Effector memory CD4-positive, alpha-beta T cell (primary cell): ENCODE measurements around the gene ANO7.

ENCODE experiments used
- DNase-seq, 3 donors: peaks; one replicate each; pipeline ENCODE4 v3.0.0-alpha.2; 2020
- H3K27ac ChIP-seq: 2 replicates; pipeline ENCODE4 v1.7.0; 2013; ENCODE audit warnings: mild to moderate bottlenecking, low read length, moderate library complexity; ENCODE audit not compliant: insufficient read depth, poor library complexity, severe bottlenecking
- H3K27me3 ChIP-seq: replicated peaks from 2 replicates; pipeline ENCODE4 v1.7.0; 2013; ENCODE audit warnings: mild to moderate bottlenecking, low read length; ENCODE audit not compliant: insufficient read depth, control insufficient read depth, poor library complexity, severe bottlenecking
- H3K36me3 ChIP-seq: 2 replicates; pipeline ENCODE4 v1.7.0; 2013; ENCODE audit warnings: mild to moderate bottlenecking, low read length, moderate library complexity; ENCODE audit not compliant: control insufficient read depth, insufficient read depth
- H3K4me1 ChIP-seq: 2 replicates; pipeline ENCODE4 v1.7.0; 2013; ENCODE audit warnings: low read length, mild to moderate bottlenecking; ENCODE audit not compliant: control insufficient read depth, insufficient read depth, poor library complexity, severe bottlenecking
- H3K4me3 ChIP-seq: 2 replicates; pipeline ENCODE4 v1.7.0; 2013; ENCODE audit warnings: low read length, low read depth, mild to moderate bottlenecking; ENCODE audit not compliant: insufficient read depth, poor library complexity, severe bottlenecking
- H3K9me3 ChIP-seq: 2 replicates; pipeline ENCODE4 v1.7.0; 2013; ENCODE audit warnings: mild to moderate bottlenecking, low read length, moderate library complexity; ENCODE audit not compliant: control insufficient read depth

The ANO7 gene

GRCh38 chr2:241207151-241207550, 18.7 kb downstream of the ANO7 start:
- no peak for DNase-seq
- no peak overlapping the region for H3K4me3 ChIP-seq
- no peak overlapping the region for H3K27ac ChIP-seq
- no peaks in the 10 kb centered on the region for H3K4me1 ChIP-seq
- no peaks in the 10 kb centered on the region for H3K27me3 ChIP-seq
- H3K36me3 ChIP-seq: no peaks in the 10 kb centered on the region
- H3K9me3 ChIP-seq: no peaks in the 10 kb centered on the region

GRCh38 chr2:241207641-241208040, 19.2 kb downstream of the ANO7 start:
- no peak overlapping the region for H3K27ac ChIP-seq
- H3K27me3 ChIP-seq: no peaks in the 10 kb centered on the region
- no peaks in the 10 kb centered on the region for H3K36me3 ChIP-seq

GRCh38 chr2:241208058-241208457, 19.6 kb downstream of the ANO7 start:
- no peaks in the 10 kb centered on the region for H3K27me3 ChIP-seq
- H3K9me3 ChIP-seq: no peaks in the 10 kb centered on the region
- H3K4me3 ChIP-seq: no peak overlapping the region
- no peak overlapping the region for H3K27ac ChIP-seq
- DNase-seq: no peak
- no peaks in the 10 kb centered on the region for H3K36me3 ChIP-seq
- H3K4me1 ChIP-seq: no peaks in the 10 kb centered on the region

More at GRCh38 chr2:241207641-241208040, 19.2 kb downstream of the ANO7 start:
- H3K4me3 ChIP-seq: no peak overlapping the region
- DNase-seq: no peak
- no peaks in the 10 kb centered on the region for H3K9me3 ChIP-seq
- H3K4me1 ChIP-seq: no peaks in the 10 kb centered on the region

GRCh38 chr2:241209271-241209670, 20.8 kb downstream of the ANO7 start:
- no peak overlapping the region for H3K27ac ChIP-seq
- H3K36me3 ChIP-seq: no peaks in the 10 kb centered on the region
- DNase-seq: no peak
- no peak overlapping the region for H3K4me3 ChIP-seq
- no peaks in the 10 kb centered on the region for H3K9me3 ChIP-seq
- H3K4me1 ChIP-seq: no peaks in the 10 kb centered on the region
- no peaks in the 10 kb centered on the region for H3K27me3 ChIP-seq

- no peak overlapping the region for H3K4me3 ChIP-seq
- no peaks in the 10 kb centered on the region for H3K9me3 ChIP-seq
- DNase-seq: no peak
- H3K36me3 ChIP-seq: no peaks in the 10 kb centered on the region
- H3K27ac ChIP-seq: no peak overlapping the region
- no peaks in the 10 kb centered on the region for H3K27me3 ChIP-seq
- no peaks in the 10 kb centered on the region for H3K4me1 ChIP-seq
These were observed 22.8 kb downstream of the ANO7 start for GRCh38 chr2:241211276-241211675.

GRCh38 chr2:241213041-241213440, 24.6 kb downstream of the ANO7 start:
- DNase-seq: no peak
- H3K9me3 ChIP-seq: no peaks in the 10 kb centered on the region
- H3K4me1 ChIP-seq: peaks cover 4% of the 10 kb centered on the region
- H3K36me3 ChIP-seq: no peaks in the 10 kb centered on the region
- H3K27me3 ChIP-seq: no peaks in the 10 kb centered on the region
- no peak overlapping the region for H3K27ac ChIP-seq
- no peak overlapping the region for H3K4me3 ChIP-seq

GRCh38 chr2:241213567-241213966, 25.1 kb downstream of the ANO7 start:
- no peak for DNase-seq
- Histone ChIP-seq H3K4me3 (no peak overlapping the region), H3K27me3 (no peaks in the 10 kb centered on the region), H3K9me3 (no peaks in the 10 kb centered on the region), H3K27ac (no peak overlapping the region), H3K4me1 (peaks cover 4% of the 10 kb centered on the region), H3K36me3 (no peaks in the 10 kb centered on the region)

- DNase-seq: no peak
- no peaks in the 10 kb centered on the region for H3K27me3 ChIP-seq
- no peak overlapping the region for H3K27ac ChIP-seq
- no peaks in the 10 kb centered on the region for H3K36me3 ChIP-seq
- H3K9me3 ChIP-seq: no peaks in the 10 kb centered on the region
- peaks cover 4% of the 10 kb centered on the region for H3K4me1 ChIP-seq
- H3K4me3 ChIP-seq: no peak overlapping the region
These were observed 25.7 kb downstream of the ANO7 start for GRCh38 chr2:241214209-241214608.

GRCh38 chr2:241214766-241215165, 26.3 kb downstream of the ANO7 start:
- Histone ChIP-seq H3K9me3 (no peaks in the 10 kb centered on the region), H3K27ac (no peak overlapping the region), H3K27me3 (no peaks in the 10 kb centered on the region), H3K36me3 (no peaks in the 10 kb centered on the region), H3K4me1 (peaks cover 4% of the 10 kb centered on the region), H3K4me3 (no peak overlapping the region)
- DNase-seq: no peak

GRCh38 chr2:241215421-241215820, 26.9 kb downstream of the ANO7 start:
- Histone ChIP-seq H3K36me3 (no peaks in the 10 kb centered on the region), H3K4me1 (peaks cover 4% of the 10 kb centered on the region), H3K27me3 (no peaks in the 10 kb centered on the region), H3K27ac (no peak overlapping the region), H3K4me3 (no peak overlapping the region), H3K9me3 (no peaks in the 10 kb centered on the region)
- DNase-seq: no peak
